RWPE2 (cell line): Measurements from ENCODE around the gene ATP2C1.
"Not testable (repeated sequence)": the region's sequence is repeated elsewhere in the genome, so short reads cannot be mapped to it uniquely, and the experiment has no call there.

Source experiments
- ATAC-seq: fragments of 200-7000 bp; cut with Tn5 transposase; 3 replicates; pipeline ENCODE4 v1.9.1; 2021; ENCODE audit warnings: low read depth
- DNase-seq: peaks from one replicate; pipeline ENCODE4 v3.0.0-alpha.2; 2020; ENCODE audit warnings: low spot score
- H3K27ac ChIP-seq: fragments of 450-650 bp; 2 replicates; pipeline ENCODE4 v1.5.1; 2017; ENCODE audit warnings: mild to moderate bottlenecking; ENCODE audit not compliant: poor library complexity, severe bottlenecking
- H3K27me3 ChIP-seq: fragments of 250-450 bp; sonication (Bioruptor Pico); 2 replicates; pipeline ENCODE4 v1.5.1; 2021; ENCODE audit warnings: mild to moderate bottlenecking, moderate library complexity; ENCODE audit not compliant: insufficient read depth, poor library complexity, severe bottlenecking
- H3K36me3 ChIP-seq: fragments of 250-450 bp; sonication (Bioruptor Pico); 2 replicates; pipeline ENCODE4 v1.5.1; 2020; ENCODE audit warnings: low read depth, mild to moderate bottlenecking, moderate library complexity
- H3K4me1 ChIP-seq: fragments of 250-450 bp; sonication (Bioruptor Pico); 2 replicates; pipeline ENCODE4 v1.5.1; 2021; ENCODE audit warnings: mild to moderate bottlenecking, moderate library complexity; ENCODE audit not compliant: insufficient read depth, poor library complexity, severe bottlenecking
- H3K4me3 ChIP-seq: fragments of 250-450 bp; sonication (Bioruptor Pico); 2 replicates; pipeline ENCODE4 v1.5.1; 2021; ENCODE audit warnings: mild to moderate bottlenecking, moderate library complexity; ENCODE audit not compliant: severe bottlenecking
- H3K9me3 ChIP-seq: fragments of 250-450 bp; sonication (Bioruptor Pico); 2 replicates; pipeline ENCODE4 v1.5.1; 2021; ENCODE audit warnings: mild to moderate bottlenecking, moderate library complexity; ENCODE audit not compliant: severe bottlenecking
- CTCF ChIP-seq: fragments of 450-650 bp; IDR thresholded peaks from one replicate; pipeline ENCODE4 v1.5.1; 2017; ENCODE audit warnings: mild to moderate bottlenecking, moderate library complexity; ENCODE audit not compliant: poor library complexity, severe bottlenecking

ATP2C1 gene

GRCh38 chr3:130857336-130858026, 36.4 kb upstream of the ATP2C1 start:
- H3K4me1 ChIP-seq, result no peaks in the 10 kb centered on the region
- TF ChIP-seq CTCF, result no peak
- ATAC-seq (no peak), DNase-seq (no peak)
- H3K36me3 ChIP-seq, result no peaks in the 10 kb centered on the region
- H3K4me3 ChIP-seq, result no peak overlapping the region
- no peaks in the 10 kb centered on the region for H3K27me3 ChIP-seq
- H3K9me3 ChIP-seq, result no peaks in the 10 kb centered on the region
- no peak overlapping the region for H3K27ac ChIP-seq

GRCh38 chr3:130862130-130862529, 31.8 kb upstream of the ATP2C1 start:
- H3K27ac ChIP-seq, DNase-seq, ATAC-seq, H3K27me3 ChIP-seq, H3K36me3 ChIP-seq, H3K4me1 ChIP-seq, H3K9me3 ChIP-seq, H3K4me3 ChIP-seq: not testable (repeated sequence)

- Histone ChIP-seq H3K4me3 (no peak overlapping the region), H3K27me3 (no peaks in the 10 kb centered on the region), H3K4me1 (no peaks in the 10 kb centered on the region), H3K9me3 (no peaks in the 10 kb centered on the region), H3K27ac (no peak overlapping the region), H3K36me3 (no peaks in the 10 kb centered on the region)
- DNase-seq, result no peak
- TF ChIP-seq CTCF, result no peak
- ATAC-seq, result no peak
These were observed 28.4 kb upstream of the ATP2C1 start for GRCh38 chr3:130865489-130865888.

- ATAC-seq (no peak), DNase-seq (no peak)
- Histone ChIP-seq H3K9me3 (no peaks in the 10 kb centered on the region), H3K4me1 (no peaks in the 10 kb centered on the region), H3K27me3 (no peaks in the 10 kb centered on the region), H3K36me3 (no peaks in the 10 kb centered on the region), H3K27ac (no peak overlapping the region), H3K4me3 (no peak overlapping the region)
- no peak for TF ChIP-seq CTCF
These were observed 27.6 kb upstream of the ATP2C1 start for GRCh38 chr3:130866327-130866726.

GRCh38 chr3:130870423-130870822, 23.5 kb upstream of the ATP2C1 start:
- Histone ChIP-seq H3K27me3 (no peaks in the 10 kb centered on the region), H3K27ac (no peak overlapping the region), H3K9me3 (no peaks in the 10 kb centered on the region), H3K4me1 (no peaks in the 10 kb centered on the region), H3K4me3 (no peak overlapping the region), H3K36me3 (no peaks in the 10 kb centered on the region)
- no peak for DNase-seq
- TF ChIP-seq CTCF, result no peak
- no peak for ATAC-seq
